EL (cell line): ENCODE results near the gene ENO3.

ENCODE experiments used
- DNase-seq: peaks from one replicate; pipeline ENCODE4 v3.0.0-alpha.2; 2016

Gene ENO3

DNA sequence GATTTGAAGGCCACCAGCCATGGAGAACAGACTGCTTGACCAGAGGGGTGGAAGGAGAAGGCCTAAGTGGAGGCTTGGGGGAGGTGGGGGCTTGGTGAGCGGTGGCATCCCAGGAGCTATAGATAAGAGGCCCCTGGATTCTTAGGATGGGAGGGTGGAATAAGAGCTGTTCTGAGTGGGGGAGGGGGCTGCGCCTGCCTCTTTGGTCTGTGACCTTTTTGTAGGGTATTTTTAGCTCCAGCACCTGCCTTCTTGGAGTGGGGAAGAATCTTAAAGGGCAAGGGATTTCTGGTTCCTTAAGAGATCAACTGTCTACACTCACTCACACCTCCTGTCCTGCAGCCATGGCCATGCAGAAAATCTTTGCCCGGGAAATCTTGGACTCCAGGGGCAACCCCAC, 567 bp downstream of the ENO3 start:
- no peak for DNase-seq

DNA sequence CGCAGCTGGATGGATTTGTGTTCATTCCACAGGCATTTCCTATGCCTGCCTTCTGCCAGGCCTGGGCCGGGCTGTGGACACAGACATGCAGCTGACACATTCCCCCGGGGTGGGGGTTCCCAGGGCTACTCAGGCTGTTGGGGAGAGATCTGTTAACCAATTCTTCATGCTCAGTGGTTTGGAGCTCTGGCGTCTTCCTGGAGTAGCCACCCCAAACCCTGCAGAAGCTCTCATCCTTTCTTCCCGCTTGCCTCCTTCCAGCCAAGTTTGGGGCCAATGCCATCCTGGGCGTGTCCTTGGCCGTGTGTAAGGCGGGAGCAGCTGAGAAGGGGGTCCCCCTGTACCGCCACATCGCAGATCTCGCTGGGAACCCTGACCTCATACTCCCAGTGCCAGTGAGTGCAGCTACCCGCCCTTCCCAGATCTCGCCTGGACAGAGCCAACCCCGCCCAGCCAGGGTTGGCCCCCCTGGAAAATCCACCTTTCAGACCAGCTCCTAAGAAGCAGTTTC, 2.6 kb downstream of the ENO3 start:
- peak; percentile 82 for DNase-seq

DNA sequence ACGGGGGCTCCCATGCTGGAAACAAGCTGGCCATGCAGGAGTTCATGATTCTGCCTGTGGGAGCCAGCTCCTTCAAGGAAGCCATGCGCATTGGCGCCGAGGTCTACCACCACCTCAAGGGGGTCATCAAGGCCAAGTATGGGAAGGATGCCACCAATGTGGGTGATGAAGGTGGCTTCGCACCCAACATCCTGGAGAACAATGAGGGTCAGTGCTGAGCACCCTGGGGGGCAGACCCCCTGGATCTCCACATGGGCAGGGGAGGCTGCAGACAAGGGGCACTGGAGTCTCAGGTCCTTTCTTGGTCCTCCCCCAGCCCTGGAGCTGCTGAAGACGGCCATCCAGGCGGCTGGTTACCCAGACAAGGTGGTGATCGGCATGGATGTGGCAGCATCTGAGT, 4.2 kb downstream of the ENO3 start:
- DNase-seq, result no peak

DNA sequence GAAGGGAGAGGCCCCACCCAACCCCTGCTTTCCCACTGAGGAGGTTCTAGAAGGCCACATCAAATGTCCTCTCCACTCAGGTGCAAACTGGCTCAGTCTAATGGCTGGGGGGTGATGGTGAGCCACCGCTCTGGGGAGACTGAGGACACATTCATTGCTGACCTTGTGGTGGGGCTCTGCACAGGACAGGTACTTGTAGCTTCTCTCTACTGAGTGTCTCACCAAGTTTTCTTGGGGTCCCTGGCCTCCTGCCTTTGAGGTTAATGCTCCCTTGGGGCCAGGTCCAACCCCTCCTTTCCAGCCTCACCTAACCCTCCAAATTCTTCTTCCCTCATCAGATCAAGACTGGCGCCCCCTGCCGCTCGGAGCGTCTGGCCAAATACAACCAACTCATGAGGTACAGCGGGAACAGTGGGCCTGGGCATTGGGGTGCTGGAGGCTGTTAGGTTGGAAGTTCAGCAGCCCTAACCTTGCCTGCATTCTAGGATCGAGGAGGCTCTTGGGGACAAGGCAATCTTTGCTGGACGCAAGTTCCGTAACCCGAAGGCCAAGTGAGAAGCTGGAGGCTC, 5.7 kb downstream of the ENO3 start:
- no peak for DNase-seq

DNA sequence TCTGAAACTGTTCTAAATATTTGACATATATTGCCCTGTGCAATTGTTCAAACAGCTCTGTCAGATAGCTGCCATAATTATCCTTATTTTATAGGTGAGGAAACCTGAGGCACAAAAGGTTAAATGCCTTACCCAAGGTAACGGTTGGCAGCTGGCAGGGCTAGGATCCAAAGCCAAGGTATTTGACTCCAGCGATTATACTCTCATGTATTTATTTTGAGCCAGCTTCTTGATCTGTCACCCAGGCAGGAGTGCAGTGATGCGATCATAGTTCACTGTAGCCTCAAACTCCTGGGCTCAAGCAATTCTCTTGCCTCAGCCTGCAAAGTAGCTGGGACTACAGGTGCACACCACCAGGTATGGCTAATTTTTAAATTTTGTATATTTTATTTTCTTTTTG, 7.2 kb downstream of the ENO3 start:
- DNase-seq, result no peak

DNA sequence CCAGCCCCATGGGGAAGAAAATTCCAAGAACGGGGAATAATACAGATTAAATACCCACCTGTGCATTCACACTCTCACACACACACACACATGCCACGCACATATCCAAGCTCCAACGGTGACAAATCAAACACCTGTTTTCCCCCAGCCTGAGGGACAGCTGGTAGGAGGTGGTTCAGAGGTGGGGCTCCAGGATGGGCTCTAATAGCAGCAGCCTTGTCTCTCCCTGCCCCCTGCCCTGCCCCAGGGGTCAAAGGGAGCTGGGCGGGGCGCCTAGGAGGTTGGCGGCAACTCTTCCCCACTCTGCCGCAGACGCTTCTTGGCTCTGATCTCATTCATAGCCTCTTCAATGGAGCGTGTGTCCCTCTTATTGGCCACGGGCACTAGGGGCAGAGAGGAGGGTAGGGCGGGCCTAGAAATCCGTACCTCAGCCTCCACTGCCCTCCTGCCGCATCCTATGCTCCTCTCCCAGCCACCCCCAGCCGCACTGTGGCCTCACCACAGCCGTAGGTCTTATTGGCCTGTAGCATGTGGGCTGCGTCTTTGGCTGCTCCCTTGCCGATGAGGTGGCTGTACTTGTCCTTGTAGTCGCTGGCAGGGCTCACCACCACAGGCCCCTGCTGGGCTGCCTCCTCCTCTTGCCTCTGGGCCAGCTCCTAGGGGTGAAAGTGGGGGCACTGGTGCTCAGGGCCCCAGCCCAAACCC, 8.5 kb downstream of the ENO3 start:
- DNase-seq, result no peak

GRCh38 chr17:4960279-4960922, 9.5 kb downstream of the ENO3 start:
- DNase-seq, result no peak

DNA sequence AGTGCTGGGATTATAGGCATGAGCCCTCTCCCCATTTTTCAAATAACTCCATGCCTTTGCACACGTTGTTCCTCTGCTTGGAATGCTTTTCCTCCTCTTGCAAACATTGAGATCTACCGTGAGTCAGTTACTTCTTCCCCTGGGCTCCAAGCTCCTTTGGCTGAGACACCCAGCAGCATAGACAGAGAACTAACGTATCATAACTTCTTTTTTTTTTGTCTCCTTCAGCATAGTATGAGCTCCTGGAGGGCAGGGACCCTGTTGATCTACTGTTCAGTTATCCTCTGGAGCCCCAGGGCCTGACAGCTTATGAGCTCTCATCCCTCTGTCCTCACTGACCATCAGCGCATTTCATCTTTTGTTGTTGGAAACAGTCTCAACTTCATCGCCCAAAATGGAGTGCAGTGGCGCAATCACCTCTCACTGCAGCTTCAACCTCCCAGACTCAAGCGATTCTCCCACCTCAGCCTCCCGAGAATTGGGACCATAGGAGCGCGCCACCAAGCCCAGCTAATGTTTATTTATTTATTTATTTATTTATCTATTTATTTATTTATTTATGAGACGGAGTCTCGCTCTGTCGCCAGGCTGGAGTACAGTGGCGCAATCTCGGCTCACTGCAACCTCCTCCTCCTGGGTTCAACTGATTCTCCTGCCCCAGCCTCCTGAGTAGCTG, 14.5 kb downstream of the ENO3 start:
- DNase-seq, result no peak

- DNase-seq, result peak; percentile 100
These were observed 16.1 kb downstream of the ENO3 start for GRCh38 chr17:4966844-4967538.

DNA sequence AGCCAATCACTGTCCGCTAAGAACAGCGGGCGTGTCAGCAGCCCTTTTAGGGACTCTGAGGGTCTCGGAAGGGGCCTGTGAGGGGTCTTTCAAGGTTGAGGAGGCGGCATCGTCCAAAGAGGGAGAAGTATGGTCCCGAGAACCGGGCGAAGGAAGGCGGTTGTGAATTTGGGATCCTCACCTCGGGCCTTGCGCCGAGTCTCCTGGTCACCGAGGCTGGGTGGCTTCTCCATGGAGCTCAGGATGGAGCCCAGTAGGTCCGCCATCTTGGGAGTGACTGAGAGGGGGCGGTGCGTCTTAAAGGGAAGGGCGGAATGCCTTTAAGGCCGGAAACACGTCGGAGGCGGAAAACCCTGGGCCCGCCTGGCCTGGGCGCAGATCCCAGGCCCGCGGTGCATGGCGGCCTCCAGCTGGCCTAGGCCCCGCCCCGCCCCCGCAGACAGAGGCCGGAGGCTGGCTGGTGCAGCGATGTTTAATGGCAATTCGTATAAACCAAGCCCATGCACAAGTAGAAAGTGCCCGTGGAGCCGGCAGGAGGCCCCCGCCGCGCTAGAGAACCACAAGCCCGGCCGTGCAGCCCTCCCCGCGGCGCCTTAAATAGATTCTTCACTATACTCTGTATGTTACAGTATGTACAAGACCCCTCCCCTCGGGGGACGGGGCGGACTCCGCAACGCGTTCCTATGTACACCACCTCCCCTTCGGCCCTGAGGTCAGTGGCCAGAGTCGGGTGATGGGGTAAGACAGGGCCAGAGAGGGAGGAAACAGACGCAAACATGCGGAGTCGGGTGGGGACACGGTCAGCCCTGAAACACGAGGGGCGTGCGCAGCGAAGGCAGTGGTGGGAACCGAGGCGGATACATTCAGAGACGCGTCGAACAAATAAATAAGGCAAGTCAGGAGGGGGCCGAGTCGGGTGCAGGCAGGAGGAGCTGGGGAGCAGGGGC, 16.9 kb downstream of the ENO3 start, which contains the start of gene SPAG7:
TSS of gene SPAG7 (minus strand) at position 279 of the 947 bp plus-strand sequence. CDS start at position 266, 13 bp downstream.
- peak; percentile 96 for DNase-seq

- no peak for DNase-seq
These were observed 17.6 kb downstream of the ENO3 start for GRCh38 chr17:4968486-4969046.

- DNase-seq, result peak; percentile 93
These were observed 18.2 kb downstream of the ENO3 start for GRCh38 chr17:4969047-4969550.

DNA sequence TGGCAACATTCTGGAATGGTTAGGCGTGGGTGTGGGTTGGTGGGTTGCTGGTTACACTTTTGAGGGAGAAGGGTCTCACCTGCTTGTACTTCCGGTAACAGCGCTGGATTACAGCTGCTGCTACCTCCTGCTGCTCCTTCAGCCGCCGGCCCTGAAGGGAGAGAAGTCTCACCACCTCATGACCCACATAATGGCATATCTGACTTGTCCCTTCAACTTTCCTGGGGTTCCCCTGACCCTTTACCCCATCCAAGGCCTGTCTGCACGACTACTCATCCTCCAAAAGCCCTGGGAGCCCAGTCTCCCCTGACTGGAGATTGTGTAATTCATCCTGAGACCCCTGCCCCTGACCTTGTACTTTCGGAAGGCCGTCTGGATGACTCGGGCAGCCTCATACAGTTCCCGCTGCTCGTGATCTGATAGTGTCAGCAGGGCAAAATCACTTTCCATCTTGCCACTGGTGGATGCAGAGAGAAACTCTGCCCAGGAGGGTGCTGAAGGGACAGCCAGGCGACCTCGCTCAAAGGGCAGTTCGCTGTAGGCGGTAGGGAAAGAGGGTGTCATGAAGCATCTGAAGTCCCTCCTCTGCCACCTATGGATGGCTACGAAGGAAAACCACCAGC, 18.7 kb downstream of the ENO3 start:
- peak; percentile 41 for DNase-seq

- DNase-seq, result no peak
These were observed 19.4 kb downstream of the ENO3 start for GRCh38 chr17:4970273-4970672.

GRCh38 chr17:4971826-4972225, 20.9 kb downstream of the ENO3 start:
- DNase-seq, result no peak

DNA sequence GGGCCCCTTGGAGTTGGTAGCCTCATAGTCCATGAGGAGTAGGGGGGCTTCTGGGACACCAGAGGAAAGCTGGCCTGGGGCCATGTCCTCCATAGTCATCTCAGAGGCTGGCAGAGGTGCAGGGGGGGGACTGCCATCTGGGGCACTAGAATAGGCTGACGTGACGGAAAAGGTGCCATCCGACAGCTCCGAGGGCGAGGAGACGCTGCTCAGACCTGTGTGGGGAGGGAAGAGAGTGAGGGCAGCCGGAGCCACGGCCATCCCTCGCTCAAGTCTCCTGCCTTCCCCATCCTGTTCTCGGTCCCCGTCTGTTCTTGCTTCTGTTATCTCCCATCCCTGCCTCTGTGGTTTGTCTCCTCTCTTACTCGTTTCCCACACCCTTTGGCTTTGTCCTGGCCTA, 21.4 kb downstream of the ENO3 start:
- DNase-seq, result no peak

GRCh38 chr17:4972752-4973151, 21.8 kb downstream of the ENO3 start:
- DNase-seq, result no peak

- no peak for DNase-seq
These were observed 22.6 kb downstream of the ENO3 start for GRCh38 chr17:4973256-4974114.

DNA sequence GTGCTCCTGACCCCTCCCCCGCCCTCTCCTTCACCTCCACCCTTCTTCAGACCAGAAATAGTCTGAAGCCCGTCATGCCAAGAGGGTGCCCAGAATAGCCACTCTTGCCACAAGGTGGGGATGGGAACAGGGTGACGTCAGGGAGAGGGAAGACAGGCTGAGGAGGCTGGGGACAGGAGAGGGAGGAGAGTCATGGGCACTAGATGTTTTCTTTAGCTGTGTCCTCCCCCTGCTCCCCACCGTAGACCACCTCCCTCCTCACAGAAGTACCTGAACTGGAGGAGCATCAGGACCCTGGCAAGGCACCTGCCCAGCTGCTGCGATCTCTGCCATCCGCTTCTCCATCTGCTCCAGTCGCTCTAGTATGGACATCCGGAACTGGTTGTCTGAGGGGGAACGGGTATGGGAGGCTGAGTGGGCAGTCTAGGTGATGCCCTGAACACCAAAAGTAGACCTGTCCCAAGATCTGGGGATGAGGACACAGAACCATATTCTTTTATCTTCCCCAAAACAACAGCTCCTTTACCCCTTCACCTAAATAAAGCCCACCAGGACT, 23.3 kb downstream of the ENO3 start:
- DNase-seq, result no peak
